ENCODE measurements around the gene RTN4R. TPM values are rescaled to one million over a fixed set of nuclear protein-coding genes. Genes with fewer than 3 reads are reported as not detected.

Gene RTN4R
- total and polyA plus RNA-seq, 2 donors (not counting 1 experiment from before 2014, with no cell fraction given): 0.42 to 0.79 TPM

DNA sequence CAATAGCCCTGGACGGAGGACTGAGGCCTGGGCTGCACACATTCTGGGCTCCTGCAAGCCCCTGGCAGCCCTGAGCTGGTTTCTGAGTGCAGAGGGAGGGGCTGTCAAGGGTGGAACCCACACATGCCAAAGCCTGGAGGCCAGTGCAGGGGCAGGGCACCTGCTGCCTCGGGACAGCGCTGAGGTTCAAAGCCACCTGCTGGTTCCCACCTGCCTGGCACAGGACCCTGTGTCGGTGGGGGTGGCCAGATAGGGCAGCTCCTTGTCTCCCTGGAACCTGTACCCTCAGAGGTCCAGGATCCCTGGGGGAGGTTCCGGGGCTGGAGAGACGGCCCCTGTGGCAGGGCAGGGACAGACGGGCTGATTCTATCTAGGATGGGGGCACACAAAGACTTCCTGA lies 40.8 kb downstream of the RTN4R start:
- Histone ChIP-seq H3K27me3 (replicated peaks in 1 of 4; ENCODE audit: control extremely low read depth in 1 of 4, control insufficient read depth in 3 of 4, insufficient read depth in 4 of 4, low read length in 3 of 4) (no peaks in the 10 kb centered on the region), H4K20me1 (ENCODE audit: control insufficient read depth, insufficient read depth, low read length, poor library complexity, severe bottlenecking) (no peaks in the 10 kb centered on the region), H3K36me3 (replicated peaks in 1 of 2; ENCODE audit: control extremely low read depth in 1 of 2, control insufficient read depth in 1 of 2, extremely low read depth in 1 of 2, insufficient read depth in 2 of 2, low read length in 1 of 2) (no peaks in the 10 kb centered on the region), H3K27ac (ENCODE audit: low read length in 2 of 2) (no peak overlapping the region), H2AFZ (ENCODE audit: insufficient read depth, low read depth, low read length, poor library complexity, severe bottlenecking) (no peak overlapping the region), H3K9me3 (ENCODE audit: control extremely low read depth in 1 of 3, control insufficient read depth in 2 of 3, insufficient read depth in 1 of 3, low read length in 2 of 3) (peaks cover 0 to 18% (median 0%) of the 10 kb centered on the region in 3 donors), H3K79me2 (ENCODE audit: control insufficient read depth, insufficient read depth, low read length) (no peaks in the 10 kb centered on the region), H3K4me3 (ENCODE audit: control extremely low read depth in 1 of 5, extremely low read depth in 1 of 5, insufficient read depth in 1 of 5, low read depth in 2 of 5, low read length in 4 of 5) (no peak overlapping the region), H3K4me1 (ENCODE audit: control insufficient read depth in 2 of 2, insufficient read depth in 2 of 2, low read length in 2 of 2) (no peaks in the 10 kb centered on the region), H3K4me2 (replicated peaks; ENCODE audit: low read depth, low read length, poor library complexity, severe bottlenecking) (no peak overlapping the region), H3K9ac (ENCODE audit: low read length) (no peak overlapping the region)
- ChIA-PET POLR2A (no interaction called here), CTCF (interaction anchor here (2.3 kb wide), 1 partner anchor 11 kb away, joined by 8 read pairs; no protein-coding TSS in a partner anchor)
- H3K9me3 Mint-ChIP-seq (ENCODE audit: insufficient read depth): peaks cover 6% of the 10 kb centered on the region
- H3K4me1 Mint-ChIP-seq: no peaks in the 10 kb centered on the region
- H3K27ac Mint-ChIP-seq: no peak overlapping the region
- H3K4me3 Mint-ChIP-seq: no peak overlapping the region
- no peak for TF ChIP-seq EZH2 (IDR thresholded peaks at IDR 0.05; ENCODE audit: borderline replicate concordance, insufficient read depth, low read depth, low read length, poor library complexity, severe bottlenecking)
- TF ChIP-seq, protein P1, sequence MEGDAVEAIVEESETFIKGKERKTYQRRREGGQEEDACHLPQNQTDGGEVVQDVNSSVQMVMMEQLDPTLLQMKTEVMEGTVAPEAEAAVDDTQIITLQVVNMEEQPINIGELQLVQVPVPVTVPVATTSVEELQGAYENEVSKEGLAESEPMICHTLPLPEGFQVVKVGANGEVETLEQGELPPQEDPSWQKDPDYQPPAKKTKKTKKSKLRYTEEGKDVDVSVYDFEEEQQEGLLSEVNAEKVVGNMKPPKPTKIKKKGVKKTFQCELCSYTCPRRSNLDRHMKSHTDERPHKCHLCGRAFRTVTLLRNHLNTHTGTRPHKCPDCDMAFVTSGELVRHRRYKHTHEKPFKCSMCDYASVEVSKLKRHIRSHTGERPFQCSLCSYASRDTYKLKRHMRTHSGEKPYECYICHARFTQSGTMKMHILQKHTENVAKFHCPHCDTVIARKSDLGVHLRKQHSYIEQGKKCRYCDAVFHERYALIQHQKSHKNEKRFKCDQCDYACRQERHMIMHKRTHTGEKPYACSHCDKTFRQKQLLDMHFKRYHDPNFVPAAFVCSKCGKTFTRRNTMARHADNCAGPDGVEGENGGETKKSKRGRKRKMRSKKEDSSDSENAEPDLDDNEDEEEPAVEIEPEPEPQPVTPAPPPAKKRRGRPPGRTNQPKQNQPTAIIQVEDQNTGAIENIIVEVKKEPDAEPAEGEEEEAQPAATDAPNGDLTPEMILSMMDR (IDR thresholded peaks at IDR 0.05): no peak
- WGBS (ENCODE audit: insufficient coverage): 93% methylated on average over 7 of the region's 7 CpGs
- no peaks in the 10 kb centered on the region for H3K27me3 Mint-ChIP-seq
- no peak for DNase-seq
- intact Hi-C loops (cut with micrococcal nuclease): loop anchor here (5.0 kb wide), 1 partner anchor 60 kb away; no protein-coding TSS in a partner anchor
- ATAC-seq (ENCODE audit: low read depth): no peak

DNA sequence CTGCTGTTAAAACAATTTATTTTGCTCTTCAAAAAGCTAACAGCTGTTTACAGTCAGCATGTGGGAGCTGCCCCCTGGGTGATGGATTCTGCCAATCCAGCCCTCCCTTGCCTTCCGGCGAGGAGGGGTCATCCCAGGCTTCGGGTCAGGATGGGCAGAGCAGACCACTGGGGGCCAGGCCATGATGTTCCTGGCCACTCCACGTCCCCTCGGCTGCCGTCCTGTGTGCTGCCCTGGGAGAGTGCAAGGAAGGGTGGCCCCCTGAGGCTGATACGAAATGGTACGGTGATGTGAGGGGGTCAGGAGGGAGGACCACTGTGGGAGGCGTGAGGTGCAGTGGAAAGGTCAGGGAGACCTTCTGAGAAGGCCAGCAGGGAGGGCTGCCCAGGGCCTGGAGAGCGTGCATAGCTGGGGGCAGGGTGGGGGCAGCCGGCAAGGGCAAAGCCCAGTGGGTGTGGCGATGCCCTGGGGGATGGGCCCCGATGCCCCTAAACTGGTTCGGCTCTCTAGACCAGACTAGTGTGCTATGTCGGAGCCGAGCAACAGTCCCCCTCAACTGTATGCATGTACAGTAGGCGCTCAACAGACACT lies 41.3 kb downstream of the RTN4R start:
- no peak overlapping the region for H3K4me3 Mint-ChIP-seq
- intact Hi-C loops (cut with micrococcal nuclease): loop anchor here (5.0 kb wide), 1 partner anchor 60 kb away; no protein-coding TSS in a partner anchor

More for the DNA sequence above, 41.3 kb downstream of the RTN4R start:
- no peaks in the 10 kb centered on the region for H3K79me2 ChIP-seq (ENCODE audit: control insufficient read depth, insufficient read depth, low read length)
- no peak overlapping the region for H3K9ac ChIP-seq (ENCODE audit: low read length)
- no peak overlapping the region for H3K27ac ChIP-seq (ENCODE audit: low read length in 2 of 2)
- no peaks in the 10 kb centered on the region for H3K27me3 ChIP-seq (replicated peaks in 1 of 4; ENCODE audit: control extremely low read depth in 1 of 4, control insufficient read depth in 3 of 4, insufficient read depth in 4 of 4, low read length in 3 of 4)
- 93% methylated on average over 17 of the region's 17 CpGs for WGBS (ENCODE audit: insufficient coverage)
- no peaks in the 10 kb centered on the region for H3K4me1 ChIP-seq (ENCODE audit: control insufficient read depth in 2 of 2, insufficient read depth in 2 of 2, low read length in 2 of 2)
- Mint-ChIP-seq H3K27me3 (no peaks in the 10 kb centered on the region), H3K4me1 (no peaks in the 10 kb centered on the region), H3K27ac (no peak overlapping the region), H3K9me3 (ENCODE audit: insufficient read depth) (peaks cover 6% of the 10 kb centered on the region)
- DNase-seq (no peak), ATAC-seq (ENCODE audit: low read depth) (no peak)
- peaks cover 0 to 18% (median 0%) of the 10 kb centered on the region in 3 donors for H3K9me3 ChIP-seq (ENCODE audit: control extremely low read depth in 1 of 3, control insufficient read depth in 2 of 3, insufficient read depth in 1 of 3, low read length in 2 of 3)
- TF ChIP-seq EZH2 (IDR thresholded peaks at IDR 0.05; ENCODE audit: borderline replicate concordance, insufficient read depth, low read depth, low read length, poor library complexity, severe bottlenecking): no peak
- TF ChIP-seq, protein P1 (IDR thresholded peaks at IDR 0.05): no peak
- no peaks in the 10 kb centered on the region for H3K36me3 ChIP-seq (replicated peaks in 1 of 2; ENCODE audit: control extremely low read depth in 1 of 2, control insufficient read depth in 1 of 2, extremely low read depth in 1 of 2, insufficient read depth in 2 of 2, low read length in 1 of 2)
- ChIA-PET POLR2A (no interaction called here), CTCF (no interaction called here)
- no peak overlapping the region for H2AFZ ChIP-seq (ENCODE audit: insufficient read depth, low read depth, low read length, poor library complexity, severe bottlenecking)
- no peaks in the 10 kb centered on the region for H4K20me1 ChIP-seq (ENCODE audit: control insufficient read depth, insufficient read depth, low read length, poor library complexity, severe bottlenecking)
- H3K4me3 ChIP-seq (ENCODE audit: control extremely low read depth in 1 of 5, extremely low read depth in 1 of 5, insufficient read depth in 1 of 5, low read depth in 2 of 5, low read length in 4 of 5): no peak overlapping the region
- no peak overlapping the region for H3K4me2 ChIP-seq (replicated peaks; ENCODE audit: low read depth, low read length, poor library complexity, severe bottlenecking)
